Cardiac septum (tissue), 1 donor: ENCODE data around the gene INSIG2. TPM values are rescaled to one million over a fixed set of nuclear protein-coding genes. Genes with fewer than 3 reads are reported as not detected.

Experiments used
- DNase-seq: peaks from one replicate; pipeline ENCODE4 v3.0.0-alpha.2; 2020; ENCODE audit warnings: low spot score
- intact Hi-C: fragments of 100-400 bp; cut with DNase I; formaldehyde crosslinking; loops from one replicate; pipeline ENCODE4 v1.14.0; 2022
- total RNA-seq: library from RNA; stranded (reverse); fragmentation: NEBNext Ultra II Directional; extraction: Animal tissue kit (Norgen Biotek cat#: 25700); gene quantifications from one replicate; pipeline ENCODE4 v1.2.1, GENCODE V29; 2021
- donor health status: DM: no; HTN: no; CAD: no.

INSIG2 gene
- total RNA-seq, 1 donor from 2014 or later = 14.0 TPM

DNA sequence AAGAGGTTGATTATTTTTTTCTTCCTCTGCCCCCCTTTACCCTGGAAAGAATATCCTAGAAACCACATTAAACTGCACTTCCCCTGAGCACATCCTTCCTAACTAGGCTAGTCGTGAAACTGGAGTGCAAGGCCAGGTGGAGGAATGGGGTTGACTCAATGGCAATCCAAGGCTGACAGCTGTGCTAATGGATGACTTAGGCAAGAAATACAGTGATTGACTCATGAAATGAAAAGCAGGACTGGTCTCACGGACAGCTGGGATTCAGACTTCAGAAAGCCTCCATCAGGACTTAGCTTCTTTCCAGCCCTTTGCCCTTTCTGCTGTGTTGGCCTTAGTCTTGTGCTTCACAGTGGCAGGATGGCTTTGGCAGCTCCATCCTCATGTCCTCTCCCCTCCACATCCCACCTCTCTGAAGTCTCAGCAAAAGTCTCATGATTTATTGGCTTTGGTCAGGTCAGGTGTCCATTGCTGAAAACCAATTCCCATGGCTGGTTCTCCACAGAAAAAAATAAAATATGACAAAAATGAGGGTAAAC is 33.8 kb downstream of the INSIG2 start:
- no peak for DNase-seq
- intact Hi-C loops = no loop called here

DNA sequence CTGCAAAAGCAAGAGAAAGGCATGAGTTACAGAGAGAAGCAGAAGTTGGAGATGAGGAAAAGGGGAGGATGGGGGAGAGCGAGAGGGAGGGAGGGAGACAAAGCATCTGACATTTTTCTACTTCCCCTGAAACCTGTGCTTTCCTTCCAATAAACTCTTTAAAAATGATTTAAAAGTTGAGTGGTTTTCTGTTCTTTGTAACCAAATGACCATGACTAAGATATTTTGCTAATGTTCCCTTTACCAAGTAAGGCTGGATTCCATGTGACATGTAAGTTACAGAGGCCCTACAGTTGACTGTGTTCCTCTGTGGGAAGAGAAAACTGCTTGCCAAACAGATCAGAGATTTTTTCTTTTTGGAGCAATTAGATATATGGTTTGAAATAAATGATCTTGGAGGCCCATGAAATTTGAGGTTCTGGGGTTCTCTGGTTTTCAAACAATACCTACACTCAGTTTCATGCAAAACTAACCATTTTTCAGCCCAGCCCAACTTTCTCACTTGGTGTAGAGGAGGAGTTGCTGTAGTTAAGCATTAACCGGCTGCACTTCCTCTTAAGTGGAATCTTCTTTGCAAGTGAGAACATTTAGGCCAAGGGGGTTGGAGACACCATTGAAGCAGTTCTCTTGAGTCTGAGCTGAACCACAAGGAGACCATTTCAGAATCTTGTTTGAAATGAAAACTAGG is 34.5 kb downstream of the INSIG2 start:
- no peak for DNase-seq
- intact Hi-C loops = no loop called here

DNA sequence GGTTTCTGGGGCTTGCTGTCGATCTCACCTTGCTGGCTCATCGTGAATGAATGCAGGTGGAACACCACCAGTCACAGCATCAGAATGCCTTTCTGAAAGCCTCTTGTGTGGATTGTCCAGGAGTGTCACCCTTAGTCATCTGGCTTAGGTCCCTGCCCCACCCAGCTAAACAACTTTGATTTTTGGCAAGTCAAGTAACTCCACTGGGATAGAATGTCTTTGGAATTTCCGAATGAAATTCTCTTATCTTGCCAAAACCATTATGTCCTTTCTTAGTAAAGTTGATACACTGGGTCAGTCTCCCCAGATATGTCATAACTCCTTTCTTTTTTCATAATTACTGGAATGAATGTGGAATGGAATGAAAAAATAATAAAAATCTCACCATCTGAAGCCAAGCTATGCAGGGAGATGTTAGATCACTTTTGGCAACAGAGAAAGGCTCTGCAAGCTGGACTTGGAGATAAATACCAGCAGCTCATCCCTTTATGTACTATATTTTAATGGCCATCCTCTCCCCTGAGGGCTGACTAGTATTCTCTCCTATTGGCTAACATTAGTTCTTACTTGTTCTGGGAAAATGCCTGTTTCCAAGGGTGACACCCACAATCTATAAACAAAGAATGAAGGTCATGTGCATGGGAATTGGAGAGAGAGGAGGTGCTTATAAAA is 35.4 kb downstream of the INSIG2 start:
- no peak for DNase-seq
- intact Hi-C loops = no loop called here

DNA sequence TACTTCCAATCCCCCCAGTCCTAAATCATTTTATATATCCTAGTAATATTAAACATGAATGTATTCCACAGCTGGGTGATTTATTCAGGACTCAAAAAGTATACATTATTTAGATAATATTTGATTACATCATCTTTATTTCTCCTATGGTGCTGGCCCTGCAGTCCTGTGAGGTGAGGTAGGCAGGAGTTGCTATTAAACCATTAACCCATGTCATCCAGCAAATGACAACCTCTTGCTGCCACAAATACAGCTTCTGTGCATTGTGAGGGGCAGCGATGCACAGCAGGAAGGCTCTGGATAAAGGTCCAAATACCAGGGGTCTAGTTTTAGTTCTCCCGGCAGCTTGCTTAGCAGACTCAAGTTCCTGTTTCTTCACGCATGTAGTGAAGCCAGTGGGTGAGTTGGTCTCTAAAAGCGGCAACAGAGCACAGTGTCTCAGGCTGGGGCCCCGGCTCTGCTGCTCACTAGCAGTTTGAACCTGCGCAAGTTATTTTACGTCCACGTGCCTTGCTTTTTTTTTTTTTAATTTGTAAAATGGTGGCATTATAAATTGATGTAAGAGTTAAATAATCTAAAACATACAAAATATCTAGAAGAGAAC is 36.1 kb downstream of the INSIG2 start:
- no peak for DNase-seq
- intact Hi-C loops = no loop called here

DNA sequence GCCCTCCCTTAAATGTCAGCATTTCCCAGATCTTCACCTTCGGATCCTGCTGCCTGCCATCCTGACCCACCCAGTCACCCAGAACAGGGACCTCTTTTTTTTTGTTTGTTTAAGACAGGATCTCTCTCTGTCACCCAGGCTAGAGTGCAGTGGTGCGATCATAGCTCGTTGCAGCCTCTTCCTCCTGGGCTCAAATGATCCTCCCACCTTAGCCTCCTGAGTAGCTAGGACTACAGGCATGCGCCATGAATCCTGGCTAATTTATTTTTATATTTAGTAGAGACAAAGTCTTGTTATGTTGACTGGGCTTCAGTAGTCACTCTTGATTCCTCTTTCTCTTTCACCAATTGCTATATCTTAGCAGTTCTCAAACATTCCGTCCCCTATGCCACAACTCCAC is 39.0 kb downstream of the INSIG2 start:
- no peak for DNase-seq
- intact Hi-C loops = no loop called here

DNA sequence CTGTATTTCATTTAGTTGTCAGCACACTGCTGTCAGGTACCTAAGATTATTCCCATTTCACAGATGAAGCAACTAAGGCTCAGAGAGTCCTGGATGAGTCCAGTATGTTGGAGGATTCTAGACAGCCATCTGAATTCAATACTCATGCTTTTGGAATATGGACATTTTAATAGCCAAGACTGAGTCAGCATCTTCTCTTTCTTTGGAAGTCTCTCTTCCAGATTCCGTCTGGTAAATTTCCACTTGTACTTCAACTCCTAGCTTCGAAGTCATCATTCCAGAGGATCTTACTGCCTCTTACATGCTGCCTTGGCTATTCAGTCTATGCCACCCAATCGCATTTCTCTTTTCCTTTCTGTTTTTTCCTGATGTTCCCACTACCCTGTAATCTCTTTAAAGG is 40.6 kb downstream of the INSIG2 start:
- DNase-seq = no peak
- intact Hi-C loops = no loop called here

DNA sequence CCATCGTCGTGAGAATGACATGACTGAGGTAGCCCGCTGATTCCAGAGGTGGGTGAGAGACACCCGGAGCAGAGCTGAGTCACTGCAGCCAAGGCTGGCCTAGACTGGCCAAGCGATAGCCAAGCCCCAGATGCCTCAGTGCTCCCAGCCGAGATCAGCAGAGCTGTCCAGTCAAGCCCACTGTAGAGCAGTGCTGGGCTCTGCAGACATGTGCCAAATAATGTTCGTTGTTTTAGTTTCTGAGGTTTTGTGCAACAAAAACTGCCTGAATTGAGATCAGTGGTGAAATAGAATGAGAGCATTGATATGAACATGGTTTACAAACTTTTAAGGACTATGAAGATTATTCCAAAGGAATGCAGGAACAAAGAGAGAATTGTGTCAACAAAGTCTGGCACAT is 42.1 kb downstream of the INSIG2 start:
- intact Hi-C loops = no loop called here
- no peak for DNase-seq

DNA sequence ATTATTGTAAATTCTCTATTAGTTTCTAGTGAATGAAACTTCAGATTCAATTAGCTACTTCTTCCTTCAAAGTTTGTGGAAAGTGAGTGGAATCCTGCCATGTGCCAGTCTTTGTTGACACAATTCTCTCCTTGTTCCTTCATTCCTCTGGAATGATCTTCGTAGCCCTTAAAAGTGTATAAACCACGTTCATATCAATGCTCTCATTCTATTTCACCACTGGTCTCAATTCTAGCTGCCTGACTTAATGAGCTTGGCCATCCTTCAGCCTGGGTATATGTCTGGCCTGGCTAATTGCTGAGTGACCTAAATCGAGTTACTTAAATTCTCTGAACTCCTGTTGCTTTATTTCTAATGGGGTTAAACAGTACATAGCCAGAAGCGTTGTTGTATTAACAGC is 43.5 kb downstream of the INSIG2 start:
- intact Hi-C loops = no loop called here
- DNase-seq = no peak

DNA sequence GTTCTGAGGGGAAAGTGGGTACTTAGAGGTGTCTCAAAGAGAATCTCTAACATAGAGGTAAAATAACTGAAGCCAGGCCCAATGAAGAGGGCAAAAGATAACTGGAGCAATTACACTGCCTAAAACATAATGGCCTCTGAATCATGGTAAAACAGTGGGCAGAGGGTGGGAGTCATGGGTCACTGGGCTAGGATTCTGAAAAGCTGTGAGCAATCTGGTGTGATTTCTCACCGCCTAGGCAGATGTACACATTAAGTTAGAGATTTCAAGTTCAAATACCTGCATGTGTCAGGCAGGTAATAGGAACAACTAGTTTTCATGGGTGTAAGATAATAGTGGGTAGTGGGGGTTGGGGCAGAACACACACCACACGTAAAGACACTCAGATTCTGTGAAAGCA is 45.6 kb downstream of the INSIG2 start:
- no peak for DNase-seq
- intact Hi-C loops = no loop called here

DNA sequence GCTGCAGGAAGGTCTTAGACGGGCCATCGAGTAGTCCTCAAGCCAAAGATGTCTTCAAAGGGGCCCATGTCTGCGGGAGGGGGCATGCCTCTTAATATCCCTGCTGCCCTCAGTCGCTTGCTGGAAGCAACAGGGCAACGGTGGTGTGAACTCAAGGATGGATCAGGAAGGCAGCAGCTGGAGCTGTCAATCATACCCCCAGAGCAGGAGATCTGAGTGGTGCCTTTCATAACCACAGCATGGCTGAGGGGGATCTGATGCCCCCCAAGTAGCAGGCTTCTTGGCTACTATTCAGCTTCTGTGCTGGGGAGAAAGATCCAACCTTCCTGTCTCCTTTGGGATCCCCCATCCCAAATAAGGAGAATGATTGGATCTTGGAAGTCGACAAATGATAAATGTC is 46.4 kb downstream of the INSIG2 start:
- intact Hi-C loops = no loop called here
- no peak for DNase-seq

DNA sequence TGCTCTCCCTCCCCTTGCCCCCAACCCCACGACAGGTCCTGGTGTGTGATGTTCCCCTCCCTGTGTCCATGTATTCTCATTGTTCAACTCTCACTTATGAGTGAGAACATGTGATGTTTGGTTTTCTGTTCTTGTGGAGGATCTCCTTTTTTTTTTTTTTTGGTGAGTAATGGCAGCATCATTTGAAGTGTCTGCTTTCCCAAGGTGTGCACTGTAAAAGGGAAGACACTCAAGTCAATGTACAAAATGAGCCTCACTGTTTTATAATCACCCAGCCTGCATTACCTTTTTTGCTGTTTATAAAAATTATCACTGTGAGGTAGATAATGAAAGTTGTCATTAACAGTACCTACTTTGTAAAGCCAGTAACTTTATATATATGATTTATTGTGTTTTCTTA is 56.9 kb downstream of the INSIG2 start:
- no peak for DNase-seq
- intact Hi-C loops = loop anchor here (5.0 kb wide), 1 partner anchor 192 kb away; no protein-coding TSS in a partner anchor

DNA sequence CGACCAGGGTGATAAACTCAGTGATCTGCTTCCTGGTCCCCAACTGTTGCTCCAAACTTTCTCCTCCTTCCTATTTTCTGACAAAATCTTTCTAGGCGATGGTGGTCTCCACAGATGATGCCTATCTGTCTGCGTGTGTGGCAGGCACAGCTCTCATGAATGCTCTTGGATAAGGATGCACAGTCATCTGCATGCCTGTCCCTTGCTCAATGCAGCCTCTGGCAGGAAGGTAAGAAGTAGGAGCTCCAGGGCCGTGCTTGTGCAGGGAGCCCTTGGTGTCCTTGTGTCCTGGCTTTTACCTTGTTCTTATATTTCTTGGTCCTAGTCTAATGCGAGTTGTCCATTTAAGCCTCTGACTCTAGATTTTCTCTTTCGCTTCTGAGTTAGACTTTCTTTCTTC is 57.5 kb downstream of the INSIG2 start:
- no peak for DNase-seq
- intact Hi-C loops = loop anchor here (5.0 kb wide), 1 partner anchor 191 kb away; no protein-coding TSS in a partner anchor

DNA sequence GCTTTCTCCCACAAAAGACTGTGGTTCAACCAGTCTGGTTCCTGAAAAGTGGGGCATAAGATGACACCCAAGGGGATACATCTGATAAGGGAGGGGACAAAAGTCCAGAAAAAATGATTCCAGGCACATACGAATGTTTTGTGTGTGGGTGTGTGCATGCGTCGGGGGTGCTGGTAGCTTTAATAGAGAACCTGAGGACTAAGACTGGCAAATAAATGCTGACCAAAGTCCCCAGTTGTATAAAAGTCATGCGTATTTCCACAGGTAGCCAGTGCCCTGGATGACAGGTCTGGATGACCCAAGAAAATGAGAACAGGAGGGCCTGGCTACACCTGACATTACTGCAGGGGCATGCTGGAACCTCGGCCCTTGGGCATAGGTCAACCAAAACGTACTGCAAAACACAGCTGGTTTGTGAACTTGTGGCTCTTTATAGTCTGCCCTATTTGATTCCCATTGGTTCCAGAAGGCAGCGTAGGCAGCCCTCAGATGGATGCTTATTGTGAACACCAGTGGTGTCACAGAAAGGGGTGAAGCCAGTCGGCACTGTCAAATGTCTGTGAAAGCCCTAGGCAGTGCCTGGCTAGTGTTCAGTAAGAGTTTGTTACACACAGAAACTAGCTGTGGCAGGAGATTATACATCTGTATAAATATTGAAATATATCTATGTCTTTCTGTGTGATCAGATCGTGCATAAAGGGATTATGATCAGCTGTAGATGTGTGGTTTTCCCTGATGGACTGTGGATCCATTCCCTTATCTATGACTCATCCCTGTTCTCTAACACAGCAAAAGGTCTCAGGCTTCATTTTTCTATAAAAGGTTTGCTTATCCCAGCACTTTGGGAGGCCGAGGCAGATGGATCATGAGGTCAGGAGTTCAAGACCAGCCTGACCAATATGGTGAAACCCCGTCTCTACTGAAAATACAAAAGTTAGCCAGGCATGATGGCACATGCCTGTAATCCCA is 58.3 kb downstream of the INSIG2 start:
- intact Hi-C loops = loop anchor here (5.0 kb wide), 1 partner anchor 191 kb away; no protein-coding TSS in a partner anchor
- no peak for DNase-seq

DNA sequence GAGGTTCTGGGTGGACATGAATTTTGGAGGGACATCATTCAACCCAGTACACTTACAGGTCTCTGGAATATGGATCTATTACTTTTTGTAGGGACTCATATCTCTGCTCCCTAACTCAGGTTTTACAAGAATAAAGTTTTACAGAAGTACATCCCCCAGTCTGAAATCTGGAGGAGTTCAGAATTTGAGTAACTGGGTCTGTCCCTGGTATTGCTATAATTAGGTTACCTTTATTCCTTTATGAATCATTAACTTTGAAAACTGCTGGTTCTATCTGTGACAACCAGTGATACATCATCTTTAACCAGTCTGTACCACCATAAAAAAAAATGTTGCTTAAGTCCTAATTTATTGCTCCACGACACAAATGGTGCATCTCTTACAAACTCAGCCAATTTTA is 59.9 kb downstream of the INSIG2 start:
- intact Hi-C loops = loop anchor here (5.0 kb wide), 1 partner anchor 189 kb away; no protein-coding TSS in a partner anchor
- DNase-seq = no peak

DNA sequence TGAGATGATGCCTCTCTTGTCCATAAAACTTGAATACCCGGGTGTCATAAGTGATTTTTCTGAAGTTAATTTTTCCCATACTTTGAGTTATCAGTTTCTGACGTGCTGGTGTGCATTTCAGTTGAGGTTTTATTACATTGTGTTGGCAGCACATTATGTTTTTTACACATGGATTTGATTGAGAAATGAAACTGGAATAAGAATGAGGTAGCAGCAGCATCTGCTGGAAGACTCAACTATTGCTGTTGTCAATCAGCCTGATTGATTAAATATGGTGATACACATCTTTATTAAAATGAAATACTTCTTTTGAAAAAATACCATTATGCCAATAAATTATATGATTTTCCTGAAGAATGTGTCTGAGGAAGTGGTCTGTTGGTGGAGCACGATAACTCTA is 60.5 kb downstream of the INSIG2 start:
- no peak for DNase-seq
- intact Hi-C loops = loop anchor here (5.0 kb wide), 1 partner anchor 188 kb away; no protein-coding TSS in a partner anchor

DNA sequence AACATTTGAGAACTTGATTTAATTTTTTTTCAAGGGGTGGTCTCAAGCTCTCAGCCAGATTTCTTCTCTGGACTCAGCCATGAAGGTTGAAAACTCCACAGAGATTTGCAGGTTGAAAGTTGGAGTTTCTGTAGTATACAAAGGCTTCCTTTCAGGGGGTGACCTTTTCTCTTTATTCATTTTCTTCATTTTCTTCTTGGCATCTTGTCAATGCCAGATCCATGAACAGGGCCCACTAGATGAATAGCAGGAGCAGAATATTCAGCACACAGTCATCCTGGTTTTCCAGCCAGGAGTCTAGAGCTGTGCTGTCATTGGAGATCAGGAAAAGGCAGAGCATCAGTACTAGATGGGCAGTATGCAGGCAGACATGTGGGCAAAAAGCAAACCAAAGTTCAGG is 62.0 kb downstream of the INSIG2 start:
- intact Hi-C loops = no loop called here
- no peak for DNase-seq

DNA sequence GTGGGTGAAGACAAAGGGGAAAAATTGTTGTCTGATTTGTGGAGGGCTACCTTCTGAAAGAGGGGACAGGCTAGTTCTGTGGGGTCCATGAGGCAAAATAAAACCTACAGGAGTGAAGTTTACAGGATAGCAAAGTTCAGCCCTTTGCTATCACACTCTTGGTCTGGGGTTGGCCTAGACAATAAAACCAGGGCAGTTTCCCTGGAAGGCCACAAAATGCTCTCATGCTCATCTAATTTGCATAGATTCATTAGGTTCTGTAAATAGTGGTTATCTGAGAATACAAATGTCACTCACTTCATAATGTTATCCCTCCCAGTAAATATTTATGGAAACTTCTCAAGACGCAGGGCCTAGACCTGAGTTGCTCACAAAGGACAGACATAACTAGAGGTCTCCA is 63.6 kb downstream of the INSIG2 start:
- DNase-seq = no peak
- intact Hi-C loops = no loop called here

DNA sequence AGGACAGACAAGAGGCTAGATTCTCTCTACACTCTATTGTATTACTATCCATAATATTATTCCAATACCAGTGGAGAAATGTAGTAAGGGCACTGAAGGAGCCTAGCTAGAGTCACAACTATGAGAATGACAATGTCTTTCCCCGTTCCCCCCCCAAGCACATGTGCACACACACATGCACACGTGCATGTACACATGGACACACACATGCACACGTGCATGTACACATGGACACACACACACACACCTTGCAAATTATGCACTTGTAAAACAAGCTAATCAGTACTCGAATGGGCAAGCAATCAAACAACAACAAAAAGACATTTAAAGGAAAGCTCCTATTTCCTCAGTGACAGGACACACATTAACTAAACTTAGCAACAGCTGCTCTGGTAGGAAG is 65.2 kb downstream of the INSIG2 start:
- intact Hi-C loops = no loop called here
- no peak for DNase-seq

DNA sequence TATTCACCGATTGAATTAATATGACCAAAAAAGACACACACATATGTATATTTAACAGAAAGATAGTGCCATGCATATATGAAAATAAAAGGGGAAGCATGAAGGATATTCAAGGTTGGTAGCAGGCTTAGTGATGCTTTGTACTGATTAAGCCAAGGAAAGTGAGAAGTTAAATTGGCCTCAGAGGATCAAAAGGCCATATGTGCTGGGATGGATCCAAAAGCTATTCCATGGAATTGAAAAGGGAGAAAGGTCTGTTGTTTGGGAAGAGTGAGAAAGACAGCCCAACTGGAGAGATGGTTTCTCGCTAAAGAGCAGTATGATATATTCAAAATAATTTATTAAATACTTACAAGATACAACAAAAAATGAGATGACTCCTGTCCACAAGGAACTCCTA is 65.9 kb downstream of the INSIG2 start:
- intact Hi-C loops = no loop called here
- DNase-seq = no peak
